GM18951 (cell line): ENCODE results near the gene EPM2A.

ENCODE experiments used
- POLR2A ChIP-seq: IDR thresholded peaks from 4 replicates; pipeline ENCODE4 v1.6.1; 2011; ENCODE audit warnings: mild to moderate bottlenecking; ENCODE audit not compliant: insufficient read length, insufficient read depth; ENCODE audit errors: extremely low read depth
- in situ Hi-C: fragments of 300-500 bp; cut with MboI; formaldehyde crosslinking; loops from one replicate; pipeline ENCODE4 v1.12.0; 2022; ENCODE audit warnings: low sequenced_read_pairs, mixed read lengths, inconsistent platforms; ENCODE audit not compliant: unreplicated experiment

EPM2A gene

GRCh38 chr6:145735356-145736165, at the start of gene EPM2A:
Gene EPM2A (minus strand): TSS chr6:145735520. CDS start chr6:145735498, 22 bp downstream.
- TF ChIP-seq POLR2A: peak; percentile 89
- in situ Hi-C loops: no loop called here

- no peak for TF ChIP-seq POLR2A
- in situ Hi-C loops: no loop called here
Observed at GRCh38 chr6:145784683-145785082, 49.4 kb upstream of the EPM2A start.

- in situ Hi-C loops: no loop called here
- TF ChIP-seq POLR2A: no peak
Observed at GRCh38 chr6:145783796-145784195, 48.5 kb upstream of the EPM2A start.

- in situ Hi-C loops: no loop called here
- TF ChIP-seq POLR2A: no peak
Observed at GRCh38 chr6:145772846-145773245, 37.5 kb upstream of the EPM2A start.

- in situ Hi-C loops: no loop called here
- TF ChIP-seq POLR2A: no peak
Observed at GRCh38 chr6:145765449-145765848, 30.1 kb upstream of the EPM2A start.

GRCh38 chr6:145763742-145764141, 28.4 kb upstream of the EPM2A start:
- no peak for TF ChIP-seq POLR2A

GRCh38 chr6:145761584-145761983, 26.3 kb upstream of the EPM2A start:
- no peak for TF ChIP-seq POLR2A
- in situ Hi-C loops: no loop called here

More at GRCh38 chr6:145763742-145764141, 28.4 kb upstream of the EPM2A start:
- in situ Hi-C loops: no loop called here

GRCh38 chr6:145758113-145758512, 22.8 kb upstream of the EPM2A start:
- in situ Hi-C loops: no loop called here
- no peak for TF ChIP-seq POLR2A

- TF ChIP-seq POLR2A: no peak
- in situ Hi-C loops: no loop called here
Observed at GRCh38 chr6:145756170-145756662, 20.9 kb upstream of the EPM2A start.

- in situ Hi-C loops: no loop called here
- TF ChIP-seq POLR2A: no peak
Observed at GRCh38 chr6:145755682-145756081, 20.4 kb upstream of the EPM2A start.

GRCh38 chr6:145752638-145753037, 17.3 kb upstream of the EPM2A start:
- in situ Hi-C loops: no loop called here

GRCh38 chr6:145749632-145750031, 14.3 kb upstream of the EPM2A start:
- in situ Hi-C loops: no loop called here
- no peak for TF ChIP-seq POLR2A

More at GRCh38 chr6:145752638-145753037, 17.3 kb upstream of the EPM2A start:
- TF ChIP-seq POLR2A: no peak

- no peak for TF ChIP-seq POLR2A
- in situ Hi-C loops: no loop called here
Observed at GRCh38 chr6:145745861-145746260, 10.5 kb upstream of the EPM2A start.

- no peak for TF ChIP-seq POLR2A
- in situ Hi-C loops: no loop called here
Observed at GRCh38 chr6:145744619-145745018, 9.3 kb upstream of the EPM2A start.
